GM12801 (cell line): ENCODE data around the gene LRRN3.

Experiments used
- TF ChIP-seq, protein P1 (sequence below): IDR thresholded peaks from one replicate; pipeline ENCODE4 v1.5.1; 2011; ENCODE audit warnings: control low read depth; ENCODE audit not compliant: insufficient read length; ENCODE audit errors: extremely low read depth

Gene LRRN3

DNA sequence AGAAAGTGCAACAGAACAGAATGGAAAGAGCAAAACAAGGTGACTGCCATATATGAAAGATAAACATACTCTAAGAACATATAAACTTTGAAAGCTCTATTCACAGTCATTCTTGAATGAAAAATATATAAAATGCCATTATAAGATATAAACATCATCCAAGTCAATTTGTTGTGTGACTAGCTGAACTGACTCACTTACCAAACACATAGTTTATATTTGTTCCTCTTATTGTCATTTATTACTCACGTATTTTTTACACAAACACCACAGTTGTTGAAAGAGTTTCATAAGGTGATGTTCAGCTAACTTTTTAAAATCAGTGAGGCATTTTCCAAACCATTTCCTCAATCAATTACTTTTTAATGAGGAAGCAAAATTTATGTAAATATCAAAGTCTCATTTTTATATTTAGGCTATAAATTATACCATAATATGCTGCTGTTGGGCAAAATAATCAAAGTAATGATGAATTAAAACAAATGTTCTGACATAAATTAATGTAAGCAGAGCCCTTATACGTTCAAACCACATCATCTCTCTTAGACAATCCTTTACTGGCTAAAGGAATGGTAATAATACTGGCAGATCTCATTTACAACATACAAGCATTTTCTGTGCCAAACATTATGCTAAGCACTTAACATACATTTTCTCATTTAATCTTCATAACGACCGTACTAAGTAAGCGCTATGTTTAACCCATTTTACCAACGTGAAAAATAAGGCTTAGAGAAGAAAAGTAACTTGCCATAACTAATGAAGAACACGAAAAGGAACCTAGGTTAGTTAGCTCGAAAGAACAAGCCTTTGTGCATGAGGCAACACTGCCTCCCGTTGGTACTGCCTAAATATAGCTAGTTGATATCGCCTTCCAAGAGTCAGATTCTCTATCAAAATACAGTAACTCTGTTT is 7.3 kb downstream of the LRRN3 start:
- TF ChIP-seq, protein P1, sequence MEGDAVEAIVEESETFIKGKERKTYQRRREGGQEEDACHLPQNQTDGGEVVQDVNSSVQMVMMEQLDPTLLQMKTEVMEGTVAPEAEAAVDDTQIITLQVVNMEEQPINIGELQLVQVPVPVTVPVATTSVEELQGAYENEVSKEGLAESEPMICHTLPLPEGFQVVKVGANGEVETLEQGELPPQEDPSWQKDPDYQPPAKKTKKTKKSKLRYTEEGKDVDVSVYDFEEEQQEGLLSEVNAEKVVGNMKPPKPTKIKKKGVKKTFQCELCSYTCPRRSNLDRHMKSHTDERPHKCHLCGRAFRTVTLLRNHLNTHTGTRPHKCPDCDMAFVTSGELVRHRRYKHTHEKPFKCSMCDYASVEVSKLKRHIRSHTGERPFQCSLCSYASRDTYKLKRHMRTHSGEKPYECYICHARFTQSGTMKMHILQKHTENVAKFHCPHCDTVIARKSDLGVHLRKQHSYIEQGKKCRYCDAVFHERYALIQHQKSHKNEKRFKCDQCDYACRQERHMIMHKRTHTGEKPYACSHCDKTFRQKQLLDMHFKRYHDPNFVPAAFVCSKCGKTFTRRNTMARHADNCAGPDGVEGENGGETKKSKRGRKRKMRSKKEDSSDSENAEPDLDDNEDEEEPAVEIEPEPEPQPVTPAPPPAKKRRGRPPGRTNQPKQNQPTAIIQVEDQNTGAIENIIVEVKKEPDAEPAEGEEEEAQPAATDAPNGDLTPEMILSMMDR = no peak

DNA sequence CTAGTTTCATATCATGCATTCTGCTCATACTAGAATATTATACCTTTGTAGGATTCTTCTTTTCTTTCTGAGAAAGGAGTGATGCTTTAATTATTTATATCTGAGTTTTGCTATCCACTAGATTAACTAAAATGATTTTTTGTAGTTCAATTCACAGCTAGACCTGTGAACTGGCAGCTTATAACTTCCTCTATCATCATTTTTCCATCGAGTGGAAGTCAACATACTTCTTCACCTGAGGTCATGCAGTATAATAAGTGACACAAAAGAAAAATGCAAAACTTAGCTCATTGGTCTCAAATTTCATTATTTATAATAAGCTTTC is 8.0 kb downstream of the LRRN3 start:
- TF ChIP-seq, protein P1 = no peak

DNA sequence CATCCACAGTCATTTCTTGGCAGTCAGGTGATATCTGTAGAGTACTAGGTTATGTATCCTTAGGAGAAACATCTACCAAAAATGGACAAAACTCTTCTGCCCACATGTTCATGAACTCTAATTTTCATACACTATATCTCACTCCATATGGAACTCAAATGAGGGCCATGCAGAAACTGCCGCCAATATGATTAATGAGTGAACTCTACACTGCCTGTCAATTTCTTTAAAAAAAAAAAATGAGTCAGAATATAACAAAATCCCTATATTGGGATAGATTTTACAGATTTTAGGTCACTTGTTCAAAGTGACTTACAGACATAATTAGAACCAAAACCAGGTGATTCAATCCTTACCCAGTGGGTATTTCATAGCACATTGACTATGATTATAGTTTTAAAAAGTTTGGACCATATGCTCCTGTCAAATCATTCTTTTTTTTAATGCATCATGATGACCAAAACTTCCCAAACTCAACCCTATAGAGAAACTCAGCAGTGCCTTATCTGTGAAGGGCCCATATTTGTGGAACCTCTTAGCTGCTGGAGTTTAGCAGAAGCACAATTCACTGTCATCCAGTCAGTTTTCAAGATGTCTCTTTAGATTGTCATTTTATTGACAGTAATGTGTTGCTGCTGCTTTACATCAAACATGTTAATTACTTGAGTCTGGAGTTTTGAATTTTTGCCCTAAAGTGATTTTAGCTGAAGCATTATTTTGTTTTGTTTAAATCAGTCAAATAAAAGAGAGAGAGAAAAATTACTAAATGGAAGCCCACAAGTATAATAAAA is 11.1 kb downstream of the LRRN3 start:
- TF ChIP-seq, protein P1 = no peak

DNA sequence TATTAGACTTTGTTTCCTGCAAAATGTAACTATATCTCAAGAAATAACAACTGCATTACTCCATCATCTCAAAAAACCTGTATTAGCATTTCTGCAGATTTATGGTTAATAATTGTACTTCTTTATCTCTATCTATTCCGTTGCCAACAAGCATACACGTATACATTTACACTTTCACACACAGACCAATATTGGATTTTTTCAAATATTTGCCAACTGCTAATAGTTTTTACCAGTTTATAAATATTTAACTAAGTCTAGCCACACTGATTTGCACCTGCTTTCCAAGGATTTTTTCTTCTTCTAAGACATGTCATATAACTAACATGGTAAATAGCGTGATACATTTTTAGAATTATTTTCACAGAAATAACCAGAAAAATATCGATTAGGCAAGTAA is 12.2 kb downstream of the LRRN3 start:
- TF ChIP-seq, protein P1 = no peak

DNA sequence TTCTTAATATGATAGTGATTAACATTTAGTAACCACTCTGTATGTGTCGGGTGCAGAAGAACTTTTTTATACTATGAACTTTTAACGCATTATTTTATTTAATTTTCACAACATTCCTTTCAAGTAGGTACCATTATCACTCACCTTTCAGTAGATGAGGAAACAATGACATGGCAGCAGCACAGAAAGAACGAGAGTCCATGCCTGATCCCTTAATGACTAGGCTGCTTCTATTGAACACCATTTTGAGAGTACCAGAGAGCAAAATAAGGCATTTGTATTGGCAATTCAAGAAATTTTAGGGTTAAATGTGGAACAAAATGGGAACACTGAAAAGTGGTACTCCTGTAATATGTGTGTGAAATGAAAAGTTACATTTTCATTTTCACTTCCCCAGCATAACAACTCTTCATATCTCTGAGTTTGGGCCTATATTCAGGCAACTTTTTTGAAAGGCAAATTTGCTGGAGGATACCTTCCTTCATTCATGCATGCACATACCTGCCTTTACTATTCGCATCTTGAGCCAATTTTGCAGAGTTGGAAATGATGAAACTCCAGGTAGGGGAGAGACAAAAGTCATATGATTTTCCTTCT is 12.8 kb downstream of the LRRN3 start:
- TF ChIP-seq, protein P1 = no peak

DNA sequence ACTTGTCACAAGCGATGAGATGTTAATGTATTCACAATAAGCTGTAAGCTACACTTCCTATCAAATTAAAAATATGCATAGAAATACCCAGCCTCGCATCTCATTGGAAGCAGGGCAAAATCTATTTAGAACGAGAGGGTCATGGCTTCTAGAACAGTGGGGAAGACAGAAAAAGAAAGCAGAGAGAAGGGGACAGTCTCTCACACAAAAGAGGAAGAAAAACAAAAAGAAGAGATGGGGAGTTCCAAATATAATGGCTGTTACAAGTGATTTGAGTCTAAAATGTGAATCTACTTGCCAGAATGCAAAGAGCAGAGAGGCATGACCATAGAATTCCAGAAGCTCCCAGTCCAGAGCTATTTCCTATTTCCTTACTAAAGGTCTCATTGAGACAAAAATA is 13.8 kb downstream of the LRRN3 start:
- TF ChIP-seq, protein P1 = no peak

DNA sequence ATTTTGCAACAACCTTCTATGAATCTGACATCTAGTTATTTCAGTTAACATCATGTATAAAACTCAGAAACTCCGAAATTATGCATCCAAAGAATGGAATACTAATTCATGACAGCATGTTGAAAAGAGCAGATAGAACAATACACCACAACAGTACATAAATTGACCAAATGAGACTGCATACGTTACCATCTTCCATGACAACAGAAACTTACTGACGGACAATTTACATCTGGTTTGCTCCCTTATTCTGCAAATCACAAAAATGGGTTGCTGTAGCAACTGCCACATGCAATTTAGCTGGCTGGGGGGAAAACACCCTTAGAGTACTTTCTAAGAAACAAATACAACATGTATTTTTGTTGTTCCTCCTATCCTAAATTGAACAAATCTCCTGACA is 14.3 kb downstream of the LRRN3 start:
- TF ChIP-seq, protein P1 = no peak
